H1 (cell line): Measurements from ENCODE around the gene DYSF. TPM values are rescaled to one million over a fixed set of nuclear protein-coding genes. Genes with fewer than 3 reads are reported as not detected.

Source experiments
- CTCF ChIA-PET: fragments of 300-600 bp; sonication (Branson Sonifier 250); formaldehyde crosslinking; loops from one replicate; lab custom pipeline; 2021; ENCODE audit not compliant: partially characterized antibody; lab: Charles Lee
- POLR2A ChIA-PET: fragments of 300-600 bp; sonication (Branson Sonifier 250); formaldehyde crosslinking; loops from one replicate; lab custom pipeline; 2021; ENCODE audit warnings: inconsistent platforms; ENCODE audit not compliant: partially characterized antibody; lab: Charles Lee
- DNase-seq, 2 experiments: peaks; one replicate each; pipeline versions ENCODE4 v3.0.0 to v3.0.0-alpha.2; 2010 to 2022; ENCODE audit warnings: low spot score in 2 of 2, low read depth in 1 of 2, mixed read lengths in 1 of 2
- FAIRE-seq: peaks from 2 replicates; lab custom pipeline; 2011; peaks lifted over from hg19 to GRCh38; lab: Jason Lieb, UNC
- H2AFZ ChIP-seq: 2 replicates; pipeline ENCODE4 v1.8.1; 2012; ENCODE audit warnings: low read length, inconsistent platforms
- H2AK5ac ChIP-seq: 2 replicates; pipeline ENCODE4 v1.6.1; 2013; ENCODE audit warnings: low read depth, low read length
- H2BK120ac ChIP-seq: replicated peaks from 2 replicates; pipeline ENCODE3; 2013; ENCODE audit warnings: low read depth, low read length, inconsistent platforms
- H2BK12ac ChIP-seq: 2 replicates; pipeline ENCODE4 v1.6.1; 2013; ENCODE audit warnings: low read depth, low read length
- H2BK15ac ChIP-seq: 2 replicates; pipeline ENCODE4 v1.6.1; 2013; ENCODE audit warnings: low read length
- H2BK20ac ChIP-seq: 2 replicates; pipeline ENCODE4 v1.6.1; 2013; ENCODE audit warnings: low read length
- H2BK5ac ChIP-seq: 2 replicates; pipeline ENCODE4 v1.6.1; 2013; ENCODE audit warnings: low read depth, low read length
- H3K14ac ChIP-seq: 2 replicates; pipeline ENCODE4 v1.6.1; 2013; ENCODE audit warnings: inconsistent platforms; ENCODE audit not compliant: insufficient read length
- H3K18ac ChIP-seq: 2 replicates; pipeline ENCODE4 v1.6.1; 2013; ENCODE audit warnings: low read length; ENCODE audit errors: extremely low read depth
- H3K23ac ChIP-seq: 2 replicates; pipeline ENCODE4 v1.6.1; 2013; ENCODE audit warnings: inconsistent platforms; ENCODE audit not compliant: insufficient read length
- H3K23me2 ChIP-seq: 2 replicates; pipeline ENCODE4 v1.6.1; 2013; ENCODE audit warnings: low read depth, low read length
- H3K27ac ChIP-seq: 2 replicates; pipeline ENCODE4 v1.6.1; 2011; ENCODE audit warnings: low read depth, low read length, inconsistent platforms
- H3K27me3 ChIP-seq, 4 experiments: replicated peaks in 1 of 4; 1 replicate in 1 of 4; 2 replicates in 3 of 4; pipeline versions ENCODE4 v1.6.1 to v1.8.1; 2011 to 2013; ENCODE audit warnings: low read length in 3 of 4, mild to moderate bottlenecking in 3 of 4, inconsistent platforms in 2 of 4, mixed read lengths in 2 of 4, moderate library complexity in 1 of 4; ENCODE audit not compliant: control insufficient read depth in 3 of 4, insufficient read depth in 3 of 4; ENCODE audit errors: extremely low read depth in 1 of 4
- H3K36me3 ChIP-seq, 4 experiments: 2 replicates each; pipeline versions ENCODE4 v1.6.1 to v1.8.1; 2011 to 2013; ENCODE audit warnings: mild to moderate bottlenecking in 4 of 4, low read length in 3 of 4, moderate library complexity in 2 of 4, control low read depth in 1 of 4, inconsistent platforms in 1 of 4; ENCODE audit not compliant: insufficient read depth in 4 of 4, control insufficient read depth in 2 of 4
- H3K4ac ChIP-seq: replicated peaks from 2 replicates; pipeline ENCODE3; 2013; ENCODE audit warnings: low read length, low read depth, mixed read lengths, inconsistent platforms; ENCODE audit not compliant: insufficient read length
- H3K4me1 ChIP-seq, 4 experiments: replicated peaks in 1 of 4; 1 replicate in 1 of 4; 2 replicates in 3 of 4; pipeline versions ENCODE4 v1.6.1 to v1.8.1; 2011 to 2013; ENCODE audit warnings: low read length in 3 of 4, inconsistent platforms in 2 of 4, mixed read lengths in 1 of 4; ENCODE audit not compliant: insufficient read depth in 4 of 4, control insufficient read depth in 3 of 4
- H3K4me2 ChIP-seq, 2 experiments: 2 replicates each; pipeline versions ENCODE4 v1.6.1 to v1.8.1; 2011 to 2013; ENCODE audit warnings: low read depth in 2 of 2, low read length in 2 of 2, control low read depth in 1 of 2, inconsistent platforms in 1 of 2, mild to moderate bottlenecking in 1 of 2; ENCODE audit not compliant: insufficient read depth in 1 of 2
- H3K4me3 ChIP-seq, 4 experiments: fragments of 200-600, 300-600 bp in 1 of 4; sonication (generic), shearing (Covaris generic), sonication (Bioruptor Twin) in 1 of 4; 2 replicates each; pipeline versions ENCODE4 v1.5.1 to v1.8.1; 2011 to 2016; ENCODE audit warnings: low read length in 4 of 4, low read depth in 3 of 4, control low read depth in 2 of 4, inconsistent platforms in 2 of 4, mild to moderate bottlenecking in 2 of 4, mixed read lengths in 1 of 4, moderate library complexity in 1 of 4; ENCODE audit not compliant: insufficient read depth in 2 of 4; ENCODE audit errors: extremely low read depth in 1 of 4
- H3K56ac ChIP-seq: replicated peaks from 2 replicates; pipeline ENCODE3; 2013; ENCODE audit warnings: low read depth, mild to moderate bottlenecking, mixed read lengths, low read length, inconsistent platforms; ENCODE audit not compliant: insufficient read length
- H3K79me1 ChIP-seq: 2 replicates; pipeline ENCODE4 v1.6.1; 2013; ENCODE audit warnings: low read depth, low read length, control low read depth
- H3K79me2 ChIP-seq, 2 experiments: 2 replicates each; pipeline versions ENCODE4 v1.6.1 to v1.8.1; 2012 to 2013; ENCODE audit warnings: low read length in 2 of 2, mild to moderate bottlenecking in 2 of 2, inconsistent platforms in 1 of 2; ENCODE audit not compliant: insufficient read depth in 2 of 2, control insufficient read depth in 1 of 2
- H3K9ac ChIP-seq, 4 experiments: replicated peaks in 1 of 4; 1 replicate in 1 of 4; 2 replicates in 3 of 4; pipeline versions ENCODE4 v1.6.1 to v1.8.1; 2011 to 2013; ENCODE audit warnings: low read depth in 3 of 4, low read length in 3 of 4, control low read depth in 2 of 4, mild to moderate bottlenecking in 2 of 4, moderate library complexity in 2 of 4, inconsistent platforms in 1 of 4; ENCODE audit errors: extremely low read depth in 1 of 4
- H3K9me3 ChIP-seq, 2 experiments: 2 replicates each; pipeline versions ENCODE4 v1.6.1 to v1.8.1; 2012 to 2013; ENCODE audit warnings: mild to moderate bottlenecking in 2 of 2, moderate library complexity in 2 of 2, control low read depth in 1 of 2, inconsistent platforms in 1 of 2, low read depth in 1 of 2, low read length in 1 of 2, mixed read lengths in 1 of 2; ENCODE audit not compliant: insufficient read depth in 2 of 2
- H4K20me1 ChIP-seq, 2 experiments: replicated peaks in 1 of 2; 2 replicates each; pipeline versions ENCODE3 to v1.8.1; 2011 to 2013; ENCODE audit warnings: inconsistent platforms in 2 of 2, low read length in 2 of 2, mild to moderate bottlenecking in 1 of 2; ENCODE audit not compliant: insufficient read depth in 2 of 2, control insufficient read depth in 1 of 2
- H4K5ac ChIP-seq: 2 replicates; pipeline ENCODE4 v1.6.1; 2013; ENCODE audit warnings: low read length, low read depth, mixed read lengths, inconsistent platforms; ENCODE audit not compliant: insufficient read length
- H4K8ac ChIP-seq: 2 replicates; pipeline ENCODE4 v1.8.0; 2013; ENCODE audit warnings: mild to moderate bottlenecking, moderate library complexity, low read length, inconsistent platforms; ENCODE audit not compliant: insufficient read depth; ENCODE audit errors: extremely low read depth
- H4K91ac ChIP-seq: replicated peaks from 2 replicates; pipeline ENCODE3; 2013; ENCODE audit warnings: low read length, mixed read lengths, inconsistent platforms; ENCODE audit not compliant: insufficient read length
- ASH2L ChIP-seq: fragments of 200-600, 300-600 bp; sonication (generic); IDR thresholded peaks from one replicate; pipeline ENCODE4 v1.7.1; 2017; ENCODE audit warnings: low read length
- BCL11A ChIP-seq, 2 experiments: IDR thresholded peaks; one replicate each; pipeline ENCODE4 v1.6.1; 2011; ENCODE audit warnings: low read depth in 2 of 2, low read length in 2 of 2, mild to moderate bottlenecking in 2 of 2
- CEBPB ChIP-seq: IDR thresholded peaks from 2 replicates; pipeline ENCODE4 v1.6.1; 2012; ENCODE audit warnings: low read depth, low read length
- EP300 ChIP-seq, 2 experiments: IDR thresholded peaks; 1 replicate in 1 of 2; 2 replicates in 1 of 2; pipeline ENCODE4 v1.6.1; 2011 to 2012; ENCODE audit warnings: low read depth in 2 of 2, low read length in 2 of 2, mild to moderate bottlenecking in 2 of 2, borderline replicate concordance in 1 of 2, inconsistent platforms in 1 of 2, moderate library complexity in 1 of 2
- KDM4A ChIP-seq: IDR thresholded peaks from one replicate; pipeline ENCODE4 v1.7.1; 2012; ENCODE audit warnings: low read depth, mild to moderate bottlenecking, moderate library complexity, low read length, inconsistent platforms; ENCODE audit not compliant: severe bottlenecking
- NANOG ChIP-seq: IDR thresholded peaks from 2 replicates; pipeline ENCODE4 v1.6.1; 2011; ENCODE audit warnings: low read length, low read depth, mild to moderate bottlenecking, inconsistent platforms; ENCODE audit not compliant: insufficient read depth, poor library complexity, severe bottlenecking
- POU5F1 ChIP-seq: IDR thresholded peaks from 2 replicates; pipeline ENCODE4 v1.6.1; 2011; ENCODE audit warnings: low read depth, mild to moderate bottlenecking, low read length, moderate library complexity
- RNF2 ChIP-seq: fragments of 200-900, 300-1000 bp; sonication (generic); IDR thresholded peaks from 2 replicates; pipeline ENCODE4 v1.7.1; 2016; ENCODE audit warnings: borderline replicate concordance, low read depth, mild to moderate bottlenecking, antibody characterized with exemption, low read length; ENCODE audit not compliant: poor library complexity, severe bottlenecking; ENCODE audit errors: missing control alignments
- TAF7 ChIP-seq: optimal IDR thresholded peaks from 2 replicates; pipeline ENCODE3; 2011; ENCODE audit warnings: low read depth, mild to moderate bottlenecking, inconsistent platforms, low read length, moderate library complexity, borderline replicate concordance
- WGBS, 2 experiments: shearing (Covaris generic) in 1 of 2; methylation state at CpG; one replicate each; pipeline versions ENCODE4 v1.1.6 to v1.1.7; 2013 to 2015; ENCODE audit warnings: low lambda C conversion rate in 2 of 2, mixed read lengths in 2 of 2, inconsistent platforms in 1 of 2, low coverage in 1 of 2, missing lambda C conversion rate in 1 of 2; ENCODE audit not compliant: insufficient replicate concordance in 2 of 2, insufficient coverage in 1 of 2, insufficient read length in 1 of 2; ENCODE audit errors: extremely low coverage in 1 of 2, missing lambda C conversion rate in 1 of 2; 5-methylcytosine and 5-hydroxymethylcytosine counted together
- polyA plus RNA-seq, 7 experiments: library from polyadenylated mRNA; depleted of rRNA in 3 of 7; stranded (reverse) in 5 of 7; unstranded in 2 of 7; fragments of >200 nt in 5 of 7; fragments of 200-250 nt in 2 of 7; gene quantifications; 1 replicate in 5 of 7; 2 replicates in 1 of 7; 4 replicates in 1 of 7; pipeline versions ENCODE4 v1.2.1 to v1.2.3, GENCODE V29; 2011 to 2013; ENCODE audit warnings: missing spikeins in 2 of 7, mixed read lengths in 2 of 7
- total RNA-seq: library from RNA; stranded (reverse); fragmentation: NEBNext Ultra II Directional; extraction: Animal tissue kit (Norgen Biotek cat#: 25700); gene quantifications from 2 replicates; pipeline ENCODE4 v1.2.1, GENCODE V29; 2021

The DYSF gene
- total and polyA plus RNA-seq, 2 of the 8 experiments (the other 6 are each of a cell fraction or from before 2014, with no cell fraction given), result 5.8 to 7.1 TPM

GRCh38 chr2:71552861-71553301, 99.5 kb downstream of the DYSF start:
- Histone ChIP-seq H2BK15ac (no peak overlapping the region), H3K23ac (no peak overlapping the region), H3K14ac (no peak overlapping the region), H3K79me2 (no peaks in the 10 kb centered on the region), H4K8ac (0 out of 2 replicates have a peak overlapping the region, but pooled peaks have one; percentile 10), H3K4me1 (no peaks in the 10 kb centered on the region), H2BK20ac (no peak overlapping the region), H3K4me2 (no peak overlapping the region), H3K27me3 (no peaks in the 10 kb centered on the region), H3K23me2 (no peaks in the 10 kb centered on the region), H4K20me1 (no peaks in the 10 kb centered on the region), H2BK5ac (peak overlapping the region; percentile 16; the same call in 1 of the 2 replicates), H3K9me3 (peaks cover 0 to 3% of the 10 kb centered on the region in 2 experiments; a peak in 1 of 4 replicates), H3K9ac (no peak overlapping the region), H3K79me1 (no peaks in the 10 kb centered on the region), H3K4me3 (no peak overlapping the region), H3K56ac (no peak overlapping the region), H2BK120ac (no peak overlapping the region), H2AFZ (no peak overlapping the region), H4K91ac (no peak overlapping the region), H3K27ac (no peak overlapping the region), H4K5ac (no peak overlapping the region), H2AK5ac (no peak overlapping the region), H2BK12ac (no peak overlapping the region), H3K4ac (no peak overlapping the region), H3K18ac (no peak overlapping the region), H3K36me3 (no peaks in the 10 kb centered on the region)
- CTCF ChIA-PET, result interaction anchor here (0.7 to 22.8 kb wide), 10 partner anchors 8 to 442 kb away, joined by 3 to 386 read pairs (median 4); no protein-coding TSS in a partner anchor
- DNase-seq (no peak), FAIRE-seq (no peak)
- POLR2A ChIA-PET, result interaction anchor here (1.0 kb wide), 1 partner anchor 12 kb away, joined by 3 read pairs; no protein-coding TSS in a partner anchor
- 95% methylated on average over 15 of the region's 15 CpGs; no CpG with 5 or more reads in 1 of the 2 experiments for WGBS, 2 experiments
- TF ChIP-seq RNF2, result no peak
- no peak for TF ChIP-seq EP300 (IDR thresholded peaks at IDR 0.05; ENCODE audit: borderline replicate concordance in 1 of 2, low read depth in 2 of 2, low read length in 2 of 2)
- TF ChIP-seq NANOG, result no peak
- no peak for TF ChIP-seq BCL11A (IDR thresholded peaks at IDR 0.05; ENCODE audit: low read depth in 2 of 2, low read length in 2 of 2)
- no peak for TF ChIP-seq CEBPB
- no peak for TF ChIP-seq ASH2L
- no peak for TF ChIP-seq KDM4A
- no peak for TF ChIP-seq TAF7
- TF ChIP-seq POU5F1, result no peak
